Hepatocyte (in vitro differentiated cells): ENCODE results near the gene TMEM134. TPM values are rescaled to one million over a fixed set of nuclear protein-coding genes. Genes with fewer than 3 reads are reported as not detected.

ENCODE experiments used
- DNase-seq: peaks from one replicate; pipeline ENCODE4 v3.0.0-alpha.2; 2016; ENCODE audit warnings: low spot score
- H2AFZ ChIP-seq: fragments of 200-600 bp; sonication (generic); 2 replicates; pipeline ENCODE4 v1.6.0; 2016; ENCODE audit warnings: antibody characterized with exemption, mild to moderate bottlenecking
- H3K27ac ChIP-seq: fragments of 200-600 bp; sonication (generic); 2 replicates; pipeline ENCODE4 v1.5.1; 2016; ENCODE audit warnings: mild to moderate bottlenecking
- H3K27me3 ChIP-seq: fragments of 200-600 bp; sonication (generic); 2 replicates; pipeline ENCODE4 v1.6.1; 2016
- H3K36me3 ChIP-seq: fragments of 200-600 bp; sonication (generic); replicated peaks from 2 replicates; pipeline ENCODE4 v1.5.1; 2016; ENCODE audit warnings: low read depth; ENCODE audit not compliant: insufficient read depth
- H3K4me1 ChIP-seq: fragments of 200-600 bp; sonication (generic); 2 replicates; pipeline ENCODE4 v1.5.1; 2016; ENCODE audit warnings: mild to moderate bottlenecking, moderate library complexity; ENCODE audit not compliant: insufficient read depth
- H3K4me2 ChIP-seq: fragments of 200-600 bp; sonication (generic); 2 replicates; pipeline ENCODE4 v1.6.0; 2016
- H3K4me3 ChIP-seq: fragments of 200-600 bp; sonication (generic); 2 replicates; pipeline ENCODE4 v1.5.1; 2016; ENCODE audit warnings: mild to moderate bottlenecking
- H3K79me2 ChIP-seq: fragments of 200-600 bp; sonication (generic); 2 replicates; pipeline ENCODE4 v1.6.0; 2017; ENCODE audit warnings: mild to moderate bottlenecking
- H3K9me2 ChIP-seq: fragments of 200-600 bp; sonication (generic); replicated peaks from 2 replicates; pipeline ENCODE4 v1.6.0; 2017; ENCODE audit warnings: mild to moderate bottlenecking; ENCODE audit not compliant: insufficient read depth
- H3K9me3 ChIP-seq: fragments of 200-600 bp; sonication (generic); 2 replicates; pipeline ENCODE4 v1.5.1; 2016; ENCODE audit warnings: low read depth, mild to moderate bottlenecking
- H4K20me1 ChIP-seq: fragments of 200-600 bp; sonication (generic); 2 replicates; pipeline ENCODE4 v1.6.0; 2016; ENCODE audit warnings: mild to moderate bottlenecking; ENCODE audit not compliant: insufficient read depth, poor library complexity, severe bottlenecking
- CTCF ChIP-seq: fragments of 200-600 bp; sonication (generic); IDR thresholded peaks from 2 replicates; pipeline ENCODE4 v1.5.1; 2016; ENCODE audit warnings: antibody characterized with exemption, mild to moderate bottlenecking; ENCODE audit not compliant: poor library complexity
- EZH2 ChIP-seq: fragments of 200-600 bp; sonication (generic); IDR thresholded peaks from 2 replicates; pipeline ENCODE4 v1.6.1; 2016; ENCODE audit warnings: antibody characterized with exemption, mild to moderate bottlenecking, borderline replicate concordance
- EZH2phosphoT487 ChIP-seq: fragments of 200-600 bp; sonication (generic); IDR thresholded peaks from one replicate; pipeline ENCODE4 v1.6.1; 2018; ENCODE audit warnings: antibody characterized with exemption, mild to moderate bottlenecking, low read depth, moderate library complexity; ENCODE audit not compliant: unreplicated experiment, severe bottlenecking
- WGBS: methylation state at CpG from one replicate; pipeline ENCODE4 v1.1.6; 2016; ENCODE audit warnings: low lambda C conversion rate; ENCODE audit errors: missing lambda C conversion rate; 5-methylcytosine and 5-hydroxymethylcytosine counted together
- polyA plus RNA-seq: library from polyadenylated mRNA; unstranded; fragments of >200 nt; fragmentation: Nextera tagmentation; extraction: Ambion mirVana; gene quantifications from 2 replicates; pipeline ENCODE4 v1.2.1, GENCODE V29; 2016
- total RNA-seq: library from RNA; depleted of rRNA; stranded (reverse); fragments of >200 nt; gene quantifications from 2 replicates; pipeline ENCODE4 v1.2.3, GENCODE V29; 2014

Gene TMEM134
- total and polyA plus RNA-seq, 2 experiments from 2014 or later, result 43.2 to 93.7 TPM

- Histone ChIP-seq H3K4me1 (peaks cover 6% of the 10 kb centered on the region), H3K27me3 (no peaks in the 10 kb centered on the region), H3K36me3 (no peaks in the 10 kb centered on the region), H3K27ac (no peak overlapping the region), H2AFZ (no peak overlapping the region), H3K9me2 (no peaks in the 10 kb centered on the region), H3K9me3 (no peaks in the 10 kb centered on the region), H3K4me2 (no peak overlapping the region), H3K79me2 (peaks cover 11% of the 10 kb centered on the region), H4K20me1 (no peaks in the 10 kb centered on the region), H3K4me3 (no peak overlapping the region)
- TF ChIP-seq EZH2 (no peak), CTCF (no peak), EZH2phosphoT487 (no peak)
- 90% methylated on average over 3 of the region's 3 CpGs for WGBS
- DNase-seq, result no peak
These were observed 31.3 kb downstream of the TMEM134 start for GRCh38 chr11:67437809-67438157.

- Histone ChIP-seq H3K9me3 (no peaks in the 10 kb centered on the region), H3K27ac (no peak within 1 kb of the TSS), H3K4me1 (peaks cover 1% of the 10 kb centered on the region), H3K4me2 (no peak within 1 kb of the TSS), H2AFZ (no peak within 1 kb of the TSS), H3K27me3 (no peaks in the 10 kb centered on the region), H3K36me3 (no peaks in the 10 kb centered on the region), H3K4me3 (no peak within 1 kb of the TSS), H4K20me1 (no peaks in the 10 kb centered on the region), H3K9me2 (no peaks in the 10 kb centered on the region), H3K79me2 (peaks cover 6% of the 10 kb centered on the region)
- 92% methylated on average over 17 of the region's 26 CpGs for WGBS
- TF ChIP-seq CTCF (no peak), EZH2 (no peak), EZH2phosphoT487 (no peak)
- no peak for DNase-seq
These were observed 31.8 kb downstream of the TMEM134 start, which contains the start of gene PTPRCAP for GRCh38 chr11:67437082-67437808. Gene PTPRCAP, minus strand, starts transcription at chr11:67437682. Its CDS starts 63 bp downstream, at chr11:67437619.

- TF ChIP-seq CTCF (no peak), EZH2phosphoT487 (no peak), EZH2 (no peak)
- no peak overlapping the region for H3K4me2 ChIP-seq
- no peak overlapping the region for H3K4me3 ChIP-seq
- DNase-seq, result no peak
- H2AFZ ChIP-seq, result no peak overlapping the region
- H4K20me1 ChIP-seq, result no peaks in the 10 kb centered on the region
- WGBS, result 67% methylated on average over 6 of the region's 6 CpGs
- H3K36me3 ChIP-seq, result no peaks in the 10 kb centered on the region
- no peaks in the 10 kb centered on the region for H3K79me2 ChIP-seq
- no peaks in the 10 kb centered on the region for H3K27me3 ChIP-seq
- H3K4me1 ChIP-seq, result no peaks in the 10 kb centered on the region
- no peaks in the 10 kb centered on the region for H3K9me2 ChIP-seq
- H3K9me3 ChIP-seq, result no peaks in the 10 kb centered on the region
- H3K27ac ChIP-seq, result no peak overlapping the region
These were observed 32.5 kb downstream of the TMEM134 start for GRCh38 chr11:67436459-67437081.
